ENCODE measurements around the gene SLC35E4.

DNA sequence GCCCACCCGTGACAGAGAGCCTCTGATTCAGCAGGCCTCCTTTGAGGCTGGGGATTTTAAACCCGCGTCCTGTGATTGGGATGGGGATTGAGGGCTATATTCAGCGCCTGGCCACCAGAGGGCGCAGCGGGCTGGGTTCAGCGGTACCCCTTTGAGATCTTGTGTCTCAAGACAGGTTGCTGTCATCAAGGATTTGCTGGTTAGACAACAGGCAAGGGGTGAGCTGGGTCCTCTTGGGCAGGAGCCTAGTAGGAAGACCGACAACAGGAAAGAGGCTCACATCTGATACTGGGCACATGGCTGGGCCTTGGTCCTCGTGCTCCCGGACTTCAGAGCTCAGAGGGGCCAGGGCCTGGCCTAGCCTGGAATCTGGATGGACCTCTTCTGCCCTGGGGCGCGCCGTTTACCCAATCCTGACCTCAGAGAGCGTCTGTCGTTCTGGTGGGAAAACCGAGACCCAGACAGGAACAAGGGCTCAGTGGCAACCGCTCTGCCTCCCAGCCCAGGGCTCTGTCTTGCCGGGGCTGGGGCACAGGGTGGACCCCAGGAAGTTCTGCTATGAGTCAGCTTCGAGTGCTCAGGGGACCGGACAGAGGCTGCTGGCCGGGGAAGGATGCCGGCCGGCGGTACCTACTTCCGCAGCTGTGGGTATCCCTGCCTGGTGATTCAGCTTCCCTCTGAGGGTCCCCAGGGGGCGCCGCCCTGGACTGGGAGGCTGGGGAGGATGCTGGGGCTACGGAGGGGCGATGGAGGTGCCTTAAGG, 929 bp upstream of the SLC35E4 start:
- TF ChIP-seq, protein P1, sequence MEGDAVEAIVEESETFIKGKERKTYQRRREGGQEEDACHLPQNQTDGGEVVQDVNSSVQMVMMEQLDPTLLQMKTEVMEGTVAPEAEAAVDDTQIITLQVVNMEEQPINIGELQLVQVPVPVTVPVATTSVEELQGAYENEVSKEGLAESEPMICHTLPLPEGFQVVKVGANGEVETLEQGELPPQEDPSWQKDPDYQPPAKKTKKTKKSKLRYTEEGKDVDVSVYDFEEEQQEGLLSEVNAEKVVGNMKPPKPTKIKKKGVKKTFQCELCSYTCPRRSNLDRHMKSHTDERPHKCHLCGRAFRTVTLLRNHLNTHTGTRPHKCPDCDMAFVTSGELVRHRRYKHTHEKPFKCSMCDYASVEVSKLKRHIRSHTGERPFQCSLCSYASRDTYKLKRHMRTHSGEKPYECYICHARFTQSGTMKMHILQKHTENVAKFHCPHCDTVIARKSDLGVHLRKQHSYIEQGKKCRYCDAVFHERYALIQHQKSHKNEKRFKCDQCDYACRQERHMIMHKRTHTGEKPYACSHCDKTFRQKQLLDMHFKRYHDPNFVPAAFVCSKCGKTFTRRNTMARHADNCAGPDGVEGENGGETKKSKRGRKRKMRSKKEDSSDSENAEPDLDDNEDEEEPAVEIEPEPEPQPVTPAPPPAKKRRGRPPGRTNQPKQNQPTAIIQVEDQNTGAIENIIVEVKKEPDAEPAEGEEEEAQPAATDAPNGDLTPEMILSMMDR (IDR thresholded peaks at IDR 0.05), result peak in 2 of 3 donors; percentile 54 to 98
- no peak for TF ChIP-seq POLR2A (IDR thresholded peaks at IDR 0.05)
